ENCODE results near the gene RNASEL. TPM values are rescaled to one million over a fixed set of nuclear protein-coding genes. Genes with fewer than 3 reads are reported as not detected.

Gene RNASEL
- total RNA-seq, 2 experiments from 2014 or later, result 4.1 to 4.3 TPM

Other genes starting within 250 kb of the RNASEL start
- gene GLUL, start 197.5 kb downstream of the RNASEL start, total RNA-seq, result 10 to 100 TPM; 24.0 to 25.2 TPM
- not detected for gene TEDDM1, start 188.6 kb downstream of the RNASEL start, total RNA-seq
- not detected for gene RGSL1, start 139.1 kb downstream of the RNASEL start, total RNA-seq
- gene RGS16, start 15.1 kb upstream of the RNASEL start, total RNA-seq, result 10 to 100 TPM; 68.1 to 70.7 TPM
- gene RGS8, start 95.3 kb upstream of the RNASEL start, total RNA-seq, result not detected
- gene NPL, start 200.5 kb upstream of the RNASEL start, total RNA-seq, result 1 to 10 TPM; 4.7 to 5.4 TPM

Data from activated naive CD8-positive, alpha-beta T cell treated with anti-CD3 and anti-CD28 coated beads for 36 hours (primary cell).